HG03565 (cell line): ENCODE results near the gene GRM2.

ENCODE experiments used
- ATAC-seq: cut with Tn5 transposase; IDR thresholded peaks from one replicate; pipeline ENCODE4 v1.9.1; 2021; ENCODE audit warnings: mild to moderate bottlenecking, moderate library complexity; ENCODE audit not compliant: unreplicated experiment

GRM2 gene

DNA sequence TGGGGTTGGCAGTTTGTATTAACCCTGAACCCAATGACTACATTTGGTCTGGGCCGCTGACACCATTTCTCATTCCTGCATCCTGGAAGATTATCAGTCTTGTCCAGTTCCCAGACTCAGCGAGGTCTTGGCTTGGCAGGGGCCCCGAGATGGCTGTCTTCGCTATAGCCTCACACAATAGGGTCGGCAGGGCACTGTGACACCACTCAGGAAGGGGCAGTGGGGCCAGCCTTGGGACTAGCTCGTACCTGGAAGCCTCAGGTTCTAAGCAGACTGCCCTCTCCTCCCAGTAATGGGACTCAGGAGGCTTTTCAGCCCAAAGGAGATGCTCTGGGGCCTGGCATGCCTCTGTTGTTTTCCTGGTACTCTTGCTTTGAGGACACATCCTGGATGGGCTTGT, 26.7 kb upstream of the GRM2 start:
- ATAC-seq = no peak

DNA sequence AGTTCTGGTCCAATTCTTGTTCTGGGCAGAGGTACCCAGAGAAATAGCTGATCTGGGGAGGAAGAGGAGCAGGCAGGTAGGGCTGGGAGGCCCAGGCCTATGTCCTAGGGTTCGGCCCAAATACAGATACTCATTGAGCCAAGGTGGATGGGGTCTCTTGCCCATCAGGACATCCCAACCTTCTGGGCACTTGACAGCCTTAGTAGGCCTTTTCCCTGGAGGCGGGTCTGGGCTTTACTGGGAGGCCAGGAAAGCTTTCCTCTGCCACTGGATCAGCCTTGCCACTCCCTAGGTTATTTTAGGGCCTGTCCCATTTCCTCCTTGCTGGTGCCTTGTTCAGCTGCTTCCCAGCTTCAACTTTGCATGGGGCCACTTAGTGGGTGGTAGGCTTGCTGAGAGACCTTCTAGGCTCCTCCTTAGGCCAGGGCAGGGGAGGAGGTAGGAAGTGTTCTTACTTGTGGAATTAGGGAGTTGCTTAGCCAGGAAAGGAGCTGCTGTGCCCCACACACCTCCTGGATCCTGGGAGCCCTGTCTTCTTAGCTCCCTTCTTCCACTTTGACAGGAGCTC, 26.1 kb upstream of the GRM2 start:
- no peak for ATAC-seq

DNA sequence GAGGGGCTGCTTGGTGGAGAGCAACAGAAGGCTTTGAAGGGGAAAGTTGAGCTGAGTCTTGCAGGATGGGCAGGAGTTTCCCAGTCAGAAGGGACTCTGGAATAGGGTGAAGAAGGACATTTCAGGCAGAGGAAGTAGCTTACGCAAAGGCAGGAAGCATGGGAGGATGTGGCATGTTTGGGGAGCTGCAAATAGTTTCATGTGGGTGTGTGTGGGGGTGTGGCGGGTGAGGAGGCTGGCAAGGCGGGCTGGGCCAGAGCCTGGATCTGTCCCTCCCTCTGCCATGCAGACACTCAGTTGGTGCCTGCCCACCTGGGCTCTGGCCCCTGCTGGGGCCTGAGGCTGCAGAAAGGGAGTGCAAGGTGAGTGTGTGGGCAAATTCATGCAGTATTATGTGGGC, 25.4 kb upstream of the GRM2 start:
- no peak for ATAC-seq

DNA sequence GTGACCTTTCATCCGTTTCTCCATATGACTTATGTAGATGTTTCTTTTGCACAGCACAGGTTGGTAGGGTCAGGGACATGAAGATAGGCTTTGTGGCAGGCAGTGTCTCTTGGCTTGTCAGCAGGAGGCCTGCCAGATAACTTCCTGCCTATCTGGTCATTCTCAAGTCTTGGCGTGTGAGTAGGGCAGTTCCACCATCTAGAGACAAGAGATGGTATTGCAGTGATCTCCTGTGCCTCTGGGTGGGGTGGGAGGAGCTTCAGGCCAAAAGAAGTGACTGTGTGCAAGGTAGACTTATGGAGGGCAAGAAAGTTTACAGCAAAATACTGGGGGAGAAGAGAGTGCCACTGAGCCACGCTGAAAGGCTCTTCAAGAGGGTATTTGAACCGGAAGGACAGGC, 24.8 kb upstream of the GRM2 start:
- ATAC-seq = peak; percentile 74

DNA sequence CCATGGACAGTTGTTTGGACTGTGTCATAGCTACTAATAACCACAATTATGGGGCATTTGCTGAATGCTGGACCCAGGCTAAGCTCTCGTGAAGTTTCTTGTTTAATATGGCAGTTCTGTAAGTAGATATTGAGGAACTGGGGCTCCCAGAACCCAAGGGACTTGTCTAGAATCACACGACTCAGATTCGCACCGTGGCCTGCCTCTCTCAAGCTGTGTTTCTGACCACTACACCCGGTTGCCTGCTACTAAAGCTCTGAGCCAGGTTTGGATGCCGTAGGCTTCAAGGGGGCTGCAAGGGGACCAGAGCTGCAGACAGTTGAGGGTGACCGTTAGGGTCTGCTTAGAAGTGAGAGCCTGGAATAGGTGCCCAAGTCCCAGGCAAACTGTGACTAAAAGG, 24.3 kb upstream of the GRM2 start:
- no peak for ATAC-seq

DNA sequence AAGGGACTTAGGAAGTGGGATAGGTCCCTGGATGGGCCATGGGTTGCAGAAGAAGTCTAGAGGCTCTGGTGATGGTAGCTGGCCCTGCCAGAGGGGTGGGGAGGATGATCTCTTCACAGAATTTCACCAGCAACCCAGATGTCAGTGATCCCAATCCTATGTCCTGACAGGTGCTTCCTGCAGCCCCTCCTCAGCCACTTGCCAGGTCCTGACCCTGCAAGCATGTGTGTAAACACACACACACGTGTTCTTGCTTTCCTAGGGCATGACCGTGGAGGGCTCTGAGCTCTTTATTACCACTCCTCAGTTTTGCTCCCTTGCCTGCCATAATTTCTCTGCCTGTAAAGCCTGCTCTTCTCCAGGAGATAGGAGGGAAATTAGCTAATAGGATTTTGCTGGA, 23.3 kb upstream of the GRM2 start:
- ATAC-seq = no peak

DNA sequence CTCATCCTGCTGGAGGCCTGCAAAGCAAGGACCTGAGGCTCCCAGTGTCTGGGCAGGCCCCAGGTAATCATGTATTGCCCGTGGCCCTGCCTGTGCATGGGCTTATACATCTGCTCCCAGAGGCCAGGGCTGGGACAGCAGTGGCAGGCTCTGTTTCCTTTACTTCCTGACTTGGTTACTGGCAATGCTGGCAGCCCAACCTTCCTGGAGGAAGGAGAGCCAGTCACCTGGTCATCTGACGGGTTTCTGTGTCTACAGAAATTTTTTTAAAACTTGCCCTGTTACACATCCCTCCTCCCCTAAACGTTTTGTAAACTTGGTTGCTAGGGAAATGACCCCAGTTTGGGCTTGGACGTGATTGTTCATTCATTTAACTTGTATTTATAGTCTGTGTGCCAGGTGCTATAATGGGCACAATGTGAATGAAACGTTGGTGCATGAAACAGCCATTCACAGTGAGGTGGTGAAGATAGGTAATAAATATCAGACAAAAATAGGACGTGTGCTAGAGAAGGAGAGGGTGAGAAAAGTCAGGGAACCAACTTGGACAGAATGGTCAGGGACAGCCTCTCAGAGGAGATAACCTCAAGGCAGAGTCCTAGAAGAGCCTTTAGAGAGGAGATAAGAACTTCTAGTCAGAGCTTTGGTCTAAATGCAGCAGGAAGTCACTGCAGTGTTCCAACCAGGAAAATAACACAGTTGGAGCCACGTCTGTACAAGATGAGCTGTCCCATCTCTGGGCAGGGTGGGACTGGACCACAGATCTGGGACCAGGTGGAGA, 21.7 kb upstream of the GRM2 start:
- no peak for ATAC-seq

DNA sequence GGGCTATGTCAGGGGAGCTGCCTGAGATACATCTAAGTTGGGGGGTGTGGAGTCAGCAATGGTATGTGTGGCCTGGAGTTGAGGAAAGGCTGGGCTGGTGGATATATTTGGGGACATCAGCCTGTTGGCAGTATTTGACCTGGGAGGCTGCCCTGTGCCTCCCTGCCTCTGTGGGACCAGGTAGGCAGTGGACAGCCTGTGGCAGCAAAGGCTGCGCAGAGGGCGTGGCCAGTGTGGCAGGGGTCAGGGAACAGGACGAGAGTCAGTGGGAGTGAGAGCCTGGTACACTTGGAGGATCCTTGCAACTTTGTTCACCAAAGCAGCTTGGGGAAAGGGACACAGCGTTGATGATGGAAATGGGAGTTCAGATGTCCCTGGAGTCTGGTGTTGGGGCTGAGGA, 20.8 kb upstream of the GRM2 start:
- no peak for ATAC-seq

DNA sequence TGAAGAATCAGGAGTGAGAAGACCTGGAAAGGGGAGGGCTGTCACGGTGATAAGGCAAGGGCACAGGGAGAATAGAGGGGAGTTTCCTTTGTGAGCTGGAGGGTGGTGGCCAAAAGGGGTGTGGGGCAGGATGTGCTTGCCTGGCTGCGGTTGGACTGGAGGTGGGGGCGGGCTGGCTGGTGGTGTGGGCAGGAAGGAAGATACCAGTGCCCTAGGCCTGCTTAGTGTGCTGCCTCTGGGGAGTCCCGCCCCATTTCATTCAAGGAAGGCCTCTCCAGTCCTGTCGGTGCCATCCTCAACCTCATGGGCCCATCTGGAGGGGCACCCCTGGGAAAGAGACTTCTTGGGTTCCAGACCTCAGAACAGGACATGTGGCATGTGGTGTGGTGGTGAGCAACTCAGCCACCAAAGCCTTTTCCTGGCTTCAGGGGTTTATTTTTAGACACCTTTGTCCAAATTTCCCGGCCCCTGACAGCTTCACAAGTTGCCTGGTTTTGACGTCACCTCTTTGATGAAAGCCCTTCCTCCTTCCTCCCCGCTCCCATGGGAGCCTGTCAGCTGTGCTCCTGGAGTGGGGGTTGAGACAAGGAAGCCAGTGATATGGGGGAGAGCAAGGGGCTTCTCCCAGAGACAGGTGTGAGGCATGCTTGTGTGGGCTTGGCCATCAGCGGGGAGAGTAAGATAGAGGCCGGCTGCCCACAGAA, 20.2 kb upstream of the GRM2 start:
- ATAC-seq = no peak

DNA sequence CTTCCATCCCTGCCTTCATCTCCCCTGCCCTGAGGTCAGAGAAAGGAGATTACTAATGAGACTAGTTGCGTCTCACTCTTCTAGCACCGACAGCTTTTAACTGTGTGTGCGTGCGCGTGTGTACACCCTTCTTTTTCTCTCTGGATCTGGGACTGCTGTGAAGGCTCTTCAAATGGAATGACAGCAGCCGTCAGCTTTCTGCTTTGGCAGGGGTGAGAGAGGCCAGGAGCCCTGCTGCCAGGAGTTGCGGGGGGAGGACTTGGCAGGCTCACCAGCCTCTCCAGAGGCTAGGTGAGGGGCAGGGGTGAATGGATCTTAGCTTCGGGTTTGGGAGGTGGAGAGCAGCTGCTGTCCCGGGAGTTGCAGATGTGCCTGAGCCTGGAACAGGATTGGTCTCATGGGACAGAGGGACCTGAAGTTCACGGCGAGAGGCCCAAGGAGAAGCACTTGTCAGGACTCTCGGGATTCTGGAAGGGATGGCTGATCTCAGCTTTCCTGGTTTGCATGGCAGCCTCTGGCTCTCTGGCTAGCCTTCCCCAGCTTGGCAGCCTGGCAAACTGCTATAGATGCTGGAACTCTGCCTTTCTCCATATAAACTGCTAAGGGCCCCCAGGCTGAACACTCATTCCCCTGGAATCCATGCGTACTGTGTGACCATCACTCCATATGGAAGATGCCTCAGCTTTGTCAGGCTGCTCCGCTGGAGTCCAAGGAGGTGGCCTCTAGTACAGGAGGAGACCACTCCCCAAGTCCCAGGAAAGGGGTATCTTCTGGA, 19.2 kb upstream of the GRM2 start:
- ATAC-seq = no peak

DNA sequence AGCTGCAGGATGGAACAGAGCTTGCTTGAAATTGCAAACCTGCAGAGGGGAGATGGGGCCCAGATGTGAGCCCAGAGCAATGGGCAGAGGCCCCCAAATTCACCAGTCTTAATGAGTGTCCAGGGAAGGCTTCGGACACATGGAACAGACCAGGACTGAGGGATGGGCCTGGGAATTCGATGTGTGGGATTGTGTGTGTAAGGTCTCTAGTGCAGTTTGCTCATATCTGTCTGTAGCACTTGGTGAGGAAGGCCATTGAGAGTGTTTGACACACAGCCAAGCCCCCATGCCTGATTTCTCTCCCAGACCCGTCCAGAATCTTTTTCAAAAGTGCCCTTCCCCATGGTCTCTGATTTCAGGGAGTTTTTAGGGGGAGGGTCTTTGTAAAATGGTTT, 18.7 kb upstream of the GRM2 start:
- ATAC-seq = no peak

DNA sequence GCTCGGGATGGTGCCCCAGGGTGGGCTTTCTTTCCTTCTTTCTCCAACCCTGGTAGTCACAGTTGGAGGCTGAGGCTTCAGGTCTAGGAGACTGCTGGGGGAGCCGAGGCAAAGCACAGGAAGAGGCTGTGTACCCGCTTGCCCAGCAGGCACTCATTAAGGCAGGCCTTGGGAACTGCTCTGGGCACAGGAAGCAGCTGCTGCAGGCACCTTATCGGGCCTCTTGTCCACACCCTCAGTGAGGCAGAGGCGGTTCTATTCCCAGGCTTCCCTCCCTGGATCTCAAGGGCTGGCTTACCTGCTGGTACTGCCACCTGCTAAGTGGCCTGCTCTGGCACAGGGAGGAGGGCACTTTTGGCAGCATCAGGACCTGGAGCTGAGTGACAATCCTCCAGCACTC, 15.8 kb upstream of the GRM2 start:
- no peak for ATAC-seq

DNA sequence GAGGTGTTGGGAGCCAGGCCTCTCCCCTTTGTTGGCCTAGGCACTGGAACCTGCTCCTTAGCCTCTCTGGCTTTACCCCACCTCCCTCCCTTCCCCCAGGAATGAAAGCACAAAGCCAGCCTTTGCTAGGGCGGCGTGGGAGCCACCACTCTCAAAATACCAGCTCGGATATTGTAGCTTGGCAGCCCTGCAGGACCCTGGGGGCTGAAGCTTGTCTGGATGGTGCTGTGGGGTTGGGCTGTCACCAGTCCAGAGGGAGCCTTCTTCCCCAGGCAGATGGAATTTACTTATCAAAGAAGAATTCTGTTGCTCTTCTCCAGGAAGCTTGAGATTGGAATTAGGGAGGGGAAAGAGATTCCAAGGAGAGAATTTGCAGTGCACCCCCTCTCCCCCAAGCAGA, 14.9 kb upstream of the GRM2 start:
- no peak for ATAC-seq

DNA sequence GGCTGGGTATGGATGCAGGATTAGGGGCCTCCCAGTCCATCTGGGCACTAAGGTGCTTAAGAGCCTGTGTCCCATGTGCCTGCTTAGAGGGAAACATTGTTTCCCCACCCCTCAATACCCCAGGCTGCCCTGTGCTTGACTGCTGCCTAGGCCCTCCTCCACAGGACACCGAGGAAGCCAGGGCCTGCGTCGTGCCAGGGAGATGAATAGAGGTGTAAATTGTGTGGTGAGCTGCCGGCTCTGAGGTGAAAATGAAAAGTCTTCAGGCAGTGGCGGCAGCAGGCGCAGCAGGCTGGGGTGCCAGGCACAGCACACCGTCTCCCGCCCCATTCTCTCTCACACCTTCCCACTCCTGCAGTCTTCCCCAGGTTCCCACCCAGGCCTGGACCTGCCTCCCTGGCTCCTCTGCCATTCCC, 13.9 kb upstream of the GRM2 start:
- ATAC-seq = no peak

DNA sequence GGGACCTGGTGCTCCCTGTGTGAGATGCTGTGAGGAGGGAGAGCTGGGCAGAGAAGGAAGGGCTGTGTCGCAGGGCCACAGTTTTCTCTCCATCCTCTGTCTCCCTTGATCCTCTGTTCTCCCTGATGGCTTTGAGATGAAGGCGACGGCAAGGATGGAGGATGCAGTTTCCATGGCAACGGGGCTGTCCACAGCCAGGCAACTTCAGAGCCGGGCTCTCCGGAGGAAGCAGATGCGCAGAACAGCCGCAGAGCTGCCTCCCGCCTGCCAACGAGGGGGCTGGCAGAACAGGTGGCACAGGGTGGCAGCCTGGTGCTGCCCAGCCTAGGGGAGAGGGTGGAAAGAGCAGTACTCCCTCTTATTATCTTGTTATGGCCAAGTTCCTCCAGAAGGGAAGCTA, 9.9 kb upstream of the GRM2 start:
- no peak for ATAC-seq

DNA sequence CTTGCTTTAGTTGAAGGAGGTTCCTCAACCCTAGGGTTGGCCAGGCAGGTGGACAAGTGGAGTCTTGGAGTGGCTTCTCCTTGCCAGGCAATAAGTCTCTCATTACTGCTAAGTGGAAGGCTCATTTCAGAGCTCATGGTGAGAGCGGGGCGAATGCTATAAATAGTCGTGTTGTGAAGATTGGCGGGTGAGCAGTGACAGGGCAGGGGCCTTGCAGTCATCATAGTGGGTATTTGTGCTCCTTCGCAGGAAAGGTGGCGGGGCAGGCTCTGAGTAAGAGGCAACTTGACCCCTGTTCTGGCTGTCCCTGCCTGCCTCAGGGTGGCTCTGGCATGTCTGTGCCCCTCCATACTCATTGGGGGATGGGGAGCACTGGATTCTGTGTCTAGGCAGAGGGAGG, 8.7 kb upstream of the GRM2 start:
- no peak for ATAC-seq

DNA sequence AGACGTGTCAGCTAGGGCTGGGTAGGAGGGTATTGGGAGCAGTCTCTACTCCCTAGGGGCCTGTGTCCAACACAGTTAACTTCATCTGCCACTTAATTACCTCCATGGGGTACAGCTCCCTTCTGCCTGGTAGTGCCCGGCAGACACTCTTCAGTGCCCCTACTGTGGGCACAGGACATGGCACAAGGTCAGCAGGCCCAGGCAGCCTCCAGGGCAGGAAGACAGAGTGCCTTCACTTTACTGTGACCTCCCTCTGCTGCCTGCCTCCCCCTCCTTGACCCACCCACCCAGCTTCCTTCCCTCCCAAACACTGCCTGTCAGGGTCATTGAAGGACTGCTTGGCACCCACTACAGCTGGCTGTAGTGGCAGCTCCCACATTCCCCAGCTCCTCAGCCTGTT, 6.5 kb upstream of the GRM2 start:
- ATAC-seq = no peak

DNA sequence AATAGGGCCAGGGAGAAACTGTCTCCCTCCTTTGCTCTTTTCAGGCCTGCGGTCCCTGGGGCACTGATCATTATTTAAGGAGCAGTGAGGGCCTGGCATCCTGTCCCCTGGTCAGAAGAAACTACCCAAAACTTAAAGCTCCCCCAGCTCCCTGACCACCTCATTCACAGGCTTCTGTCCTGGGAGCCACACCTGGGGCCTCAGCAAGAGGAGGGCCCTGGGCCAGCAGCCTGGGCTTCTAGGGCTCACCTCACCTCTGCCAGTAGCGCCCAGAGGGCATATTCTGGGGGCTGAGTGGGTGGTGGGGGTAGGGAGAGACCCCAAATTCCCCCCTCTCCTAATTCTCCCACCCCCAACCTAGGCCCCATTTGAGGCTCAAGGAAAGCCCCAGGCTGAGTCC, 4.7 kb upstream of the GRM2 start:
- ATAC-seq = no peak

DNA sequence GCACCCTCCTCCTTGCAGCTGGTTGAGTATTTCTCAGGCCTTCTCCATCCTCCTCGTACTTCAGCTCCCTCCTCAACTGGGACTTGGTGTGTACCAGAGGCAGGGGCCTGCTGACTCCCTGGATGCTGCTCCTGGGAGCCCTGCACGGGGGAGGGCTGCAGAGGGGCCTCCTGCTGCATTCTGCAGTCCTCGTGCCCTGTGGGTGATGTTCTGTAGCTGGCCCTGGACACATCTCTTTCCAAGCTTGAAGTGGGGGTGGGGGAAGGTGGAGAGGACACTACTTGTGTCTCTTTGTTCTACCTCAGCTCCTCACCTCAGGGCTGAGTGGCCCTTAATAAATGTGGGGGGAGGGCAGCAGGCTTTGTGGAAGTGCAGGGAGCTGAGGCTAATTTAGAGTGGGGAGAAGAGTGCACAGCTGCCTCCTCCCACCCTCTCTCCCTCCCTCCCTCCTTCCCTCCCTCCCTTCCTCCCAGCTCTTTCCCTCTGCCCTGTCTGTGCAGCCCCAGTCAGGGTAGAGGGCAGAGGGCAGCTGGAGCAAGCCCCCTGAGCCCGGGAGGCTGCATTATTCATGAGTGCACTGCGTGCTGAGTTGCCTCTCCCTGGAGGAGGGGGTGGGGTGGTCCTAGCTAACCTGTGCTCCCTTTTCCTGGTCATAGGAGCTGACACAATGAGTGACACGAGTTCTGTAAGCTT, 3.7 kb upstream of the GRM2 start:
- no peak for ATAC-seq

DNA sequence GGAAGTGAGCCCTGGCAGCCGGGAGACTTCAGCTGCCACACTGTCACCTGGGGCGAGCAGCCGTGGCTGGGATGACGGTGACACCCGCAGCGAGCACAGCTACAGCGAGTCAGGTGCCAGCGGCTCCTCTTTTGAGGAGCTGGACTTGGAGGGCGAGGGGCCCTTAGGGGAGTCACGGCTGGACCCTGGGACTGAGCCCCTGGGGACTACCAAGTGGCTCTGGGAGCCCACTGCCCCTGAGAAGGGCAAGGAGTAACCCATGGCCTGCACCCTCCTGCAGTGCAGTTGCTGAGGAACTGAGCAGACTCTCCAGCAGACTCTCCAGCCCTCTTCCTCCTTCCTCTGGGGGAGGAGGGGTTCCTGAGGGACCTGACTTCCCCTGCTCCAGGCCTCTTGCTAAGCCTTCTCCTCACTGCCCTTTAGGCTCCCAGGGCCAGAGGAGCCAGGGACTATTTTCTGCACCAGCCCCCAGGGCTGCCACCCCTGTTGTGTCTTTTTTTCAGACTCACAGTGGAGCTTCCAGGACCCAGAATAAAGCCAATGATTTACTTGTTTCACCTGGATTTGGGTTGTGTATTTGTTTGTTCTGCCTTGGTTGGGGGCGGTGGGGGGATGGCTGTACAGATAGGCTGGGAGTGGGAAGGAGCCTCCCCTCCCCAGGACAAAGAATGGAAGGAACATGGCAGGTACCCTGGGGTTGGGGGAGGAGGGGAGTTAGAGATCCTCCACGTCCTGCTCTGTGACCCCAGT, 2.9 kb upstream of the GRM2 start:
- no peak for ATAC-seq
